Renal cortex interstitium (tissue), 11 donors: Measurements from ENCODE around the gene NCAPD2. TPM values are rescaled to one million over a fixed set of nuclear protein-coding genes. Genes with fewer than 3 reads are reported as not detected.
A peak's percentile ranks its signal among the peaks of the same experiment; 100 is the strongest.

Source experiments
- DNase-seq, 11 donors: peaks; one replicate each; pipeline ENCODE4 v3.0.0-alpha.2; 2013; ENCODE audit warnings: low read depth in 9 of 11, low spot score in 4 of 11; ENCODE audit errors: extremely low read depth in 1 of 11
- polyA plus RNA-seq, 3 donors: library from polyadenylated mRNA; unstranded; fragments of 120-200 nt; gene quantifications; one replicate each; pipeline ENCODE4 v1.2.1, GENCODE V29; 2013; ENCODE audit not compliant: insufficient read length in 3 of 3

NCAPD2 gene
- polyA plus RNA-seq, 3 donors = 63.8 to 69.8 (median 69.5) TPM

DNA sequence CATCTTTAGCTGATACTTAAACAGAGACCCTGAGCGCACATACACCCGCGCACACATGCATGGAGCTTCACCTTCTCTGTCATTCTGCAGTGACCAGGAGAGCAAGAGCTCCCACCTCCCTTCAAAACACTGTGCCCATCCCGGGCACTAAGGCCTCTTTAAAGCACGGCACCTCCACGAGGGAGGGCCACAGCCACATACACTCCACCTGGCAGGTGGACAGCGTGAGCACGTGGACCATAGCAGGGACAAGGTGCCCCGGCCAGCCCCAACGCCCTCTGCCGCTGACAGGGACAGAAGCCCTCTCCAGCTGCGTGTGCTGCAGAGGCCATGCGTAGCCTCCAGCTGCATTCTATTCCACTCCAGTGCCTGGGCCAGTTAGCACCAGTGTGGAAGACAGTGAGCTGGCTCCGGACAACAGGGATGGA lies 45.8 kb downstream of the NCAPD2 start:
- DNase-seq = no peak

DNA sequence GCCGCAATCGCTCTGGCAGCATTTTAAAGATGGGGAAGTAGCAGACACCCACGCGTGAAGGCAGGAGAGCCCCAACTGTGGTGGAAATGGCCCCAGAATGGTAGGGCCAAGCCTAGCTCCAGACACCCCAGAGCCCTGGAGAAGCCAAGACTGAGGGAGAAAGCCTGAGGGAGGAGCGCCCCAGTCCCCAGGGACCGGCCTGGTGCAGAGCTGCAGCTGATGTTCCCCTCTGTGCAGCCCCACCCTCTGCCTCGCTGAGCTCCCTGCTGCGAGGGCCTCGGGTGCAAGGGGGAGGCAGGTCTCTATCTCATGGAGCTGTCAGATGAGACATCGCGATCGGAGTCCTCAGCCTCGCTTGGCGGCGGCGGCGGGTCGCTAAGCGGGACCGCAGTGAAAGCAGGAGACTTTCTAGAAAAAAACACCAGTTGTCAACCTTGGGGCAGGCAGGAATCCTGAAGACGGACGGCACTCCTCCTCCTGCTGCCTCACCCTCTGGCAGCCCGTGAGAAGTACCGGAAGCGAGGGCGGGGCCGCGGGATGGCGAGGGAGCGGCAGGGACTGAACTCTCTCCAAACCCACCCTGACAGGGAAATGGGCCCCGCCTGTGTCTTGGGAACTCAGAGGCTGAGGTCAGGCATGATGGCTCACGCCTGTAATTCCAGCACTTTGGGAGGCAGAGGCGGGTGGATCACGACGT lies 46.4 kb downstream of the NCAPD2 start:
- peak in 8 of 11 donors; percentile 60 to 87 (median 76) for DNase-seq

DNA sequence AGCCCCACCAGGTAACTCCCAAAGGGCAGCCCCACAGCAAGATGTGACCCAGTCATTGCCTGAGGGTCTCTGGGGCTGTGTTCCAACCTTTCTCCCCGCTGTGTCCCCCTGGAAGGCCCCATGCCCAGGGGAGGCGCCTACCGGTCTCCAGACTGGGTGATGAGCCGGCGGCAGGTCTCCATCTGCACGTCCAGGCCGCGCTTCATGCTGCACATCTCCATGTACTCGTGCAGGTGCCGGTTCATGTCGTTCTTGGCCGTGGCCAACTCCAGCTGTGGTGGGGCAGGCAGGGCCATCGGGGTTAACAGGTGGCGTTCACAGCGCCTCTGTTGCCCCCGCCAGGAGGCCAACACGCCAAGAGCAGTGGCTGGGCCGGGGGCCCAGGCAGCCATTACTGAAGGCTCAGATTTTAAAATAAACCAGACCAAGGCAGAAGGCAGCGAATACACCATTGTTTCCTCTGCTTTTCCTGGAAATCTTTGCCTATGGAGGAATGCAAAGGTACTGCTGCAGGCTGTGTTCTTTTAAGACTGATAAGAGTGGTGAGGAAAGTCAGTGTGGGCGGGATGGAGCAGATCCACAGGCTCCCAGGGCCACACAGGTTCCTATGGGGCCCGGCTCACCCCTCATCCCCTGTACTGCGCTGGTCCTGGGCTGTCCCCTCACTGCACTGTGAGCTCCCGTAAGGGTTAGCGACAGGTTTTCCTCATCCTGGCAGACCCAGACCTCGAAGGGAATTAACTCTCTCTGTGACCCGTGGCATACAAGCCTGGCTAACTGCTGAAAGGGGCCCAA lies 47.7 kb downstream of the NCAPD2 start:
- DNase-seq = no peak

DNA sequence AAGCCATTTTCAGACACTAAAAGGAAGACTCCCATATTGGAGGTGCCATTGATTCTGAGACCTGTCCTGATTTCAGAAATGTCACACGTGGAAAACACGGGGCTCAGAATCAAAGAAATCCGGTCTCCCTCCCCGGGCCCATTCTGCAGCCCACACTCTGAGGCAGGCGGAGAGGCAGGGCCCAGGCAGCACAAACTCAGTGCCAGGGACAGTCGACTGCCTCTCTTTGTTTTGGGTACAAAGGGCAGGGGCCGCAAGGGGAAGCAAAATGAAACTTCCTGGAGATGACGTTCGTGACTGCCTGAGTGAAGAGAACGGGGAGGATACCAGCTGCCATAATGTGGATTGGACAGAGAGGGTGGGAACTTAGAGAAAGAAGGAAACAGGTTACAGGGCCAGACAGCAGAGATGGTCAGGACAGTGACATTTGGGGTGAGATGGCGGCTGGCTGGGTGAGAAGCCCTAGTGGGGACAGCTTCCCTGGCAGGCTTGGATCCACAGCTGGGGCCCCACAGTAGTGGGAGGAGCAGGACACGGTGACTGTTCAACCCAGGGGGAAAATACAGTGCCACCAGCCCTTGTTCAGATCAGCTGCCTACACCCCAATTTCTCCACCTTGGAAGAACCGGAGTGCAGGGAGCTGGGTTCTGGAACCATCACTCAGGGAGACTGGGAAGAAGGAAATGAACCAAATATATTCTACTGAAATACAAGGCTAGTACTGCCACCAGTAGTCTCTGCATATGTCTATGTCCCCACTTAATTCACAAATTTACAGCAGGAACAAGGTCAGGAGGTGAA lies 48.5 kb downstream of the NCAPD2 start:
- DNase-seq = no peak

DNA sequence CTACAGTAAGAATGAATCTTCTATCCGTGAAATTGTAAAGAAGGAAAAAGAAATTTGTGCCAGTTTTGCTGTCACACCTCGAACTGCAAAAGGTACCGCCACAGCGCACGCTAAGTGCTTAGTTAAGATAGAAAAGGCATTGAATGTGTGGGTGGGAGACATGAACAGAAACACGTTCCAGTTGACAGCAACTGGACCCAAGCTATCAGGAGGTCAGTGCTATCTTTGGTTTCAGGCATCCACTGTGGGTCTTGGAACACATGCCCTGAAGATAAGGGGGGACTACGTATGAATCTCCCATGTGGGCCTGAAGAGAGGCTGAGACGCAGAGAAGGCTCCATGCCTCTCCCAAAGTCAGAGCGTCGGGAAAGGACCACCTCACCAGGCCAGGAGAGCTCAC lies 52.1 kb downstream of the NCAPD2 start:
- DNase-seq = no peak

DNA sequence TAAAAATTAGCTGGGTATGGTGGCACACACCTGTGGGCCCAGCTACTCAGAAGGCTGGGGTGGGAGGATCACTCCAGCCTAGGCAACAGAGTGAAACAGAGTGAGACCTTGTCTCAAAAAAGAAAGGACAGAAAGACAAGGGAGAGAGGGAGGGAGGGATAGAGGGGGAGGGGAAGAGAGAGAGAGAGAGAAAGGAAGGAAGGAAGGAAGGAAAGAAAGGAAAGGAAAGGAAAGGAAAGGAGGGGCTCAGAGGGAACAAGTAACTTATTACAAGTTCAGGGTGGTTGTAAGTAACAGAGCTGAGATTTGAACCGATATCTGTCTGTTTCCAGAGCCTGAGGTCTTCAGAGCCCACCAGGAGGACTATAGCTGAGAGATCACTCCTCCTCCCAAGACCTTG lies 53.7 kb downstream of the NCAPD2 start:
- no peak for DNase-seq

DNA sequence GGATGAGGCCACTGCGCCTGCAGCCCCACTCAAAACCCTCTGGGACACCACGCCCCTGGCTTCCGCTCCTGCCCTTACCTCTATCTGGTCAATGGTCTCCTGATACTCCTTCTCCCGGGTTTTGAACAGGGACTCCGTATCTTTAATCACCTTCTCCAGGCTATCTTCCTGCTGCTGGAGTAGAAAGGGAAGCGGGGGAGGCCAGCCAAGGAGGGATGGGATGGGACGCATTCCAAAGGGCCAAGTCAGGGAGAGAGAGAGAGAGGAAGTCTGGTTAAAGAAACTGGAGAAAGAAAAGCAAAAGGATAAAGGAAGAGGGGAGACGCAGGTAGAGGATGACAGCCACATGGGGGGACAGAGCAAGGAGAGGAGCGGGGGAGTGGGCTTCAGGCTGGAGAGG lies 54.1 kb downstream of the NCAPD2 start:
- DNase-seq = no peak

DNA sequence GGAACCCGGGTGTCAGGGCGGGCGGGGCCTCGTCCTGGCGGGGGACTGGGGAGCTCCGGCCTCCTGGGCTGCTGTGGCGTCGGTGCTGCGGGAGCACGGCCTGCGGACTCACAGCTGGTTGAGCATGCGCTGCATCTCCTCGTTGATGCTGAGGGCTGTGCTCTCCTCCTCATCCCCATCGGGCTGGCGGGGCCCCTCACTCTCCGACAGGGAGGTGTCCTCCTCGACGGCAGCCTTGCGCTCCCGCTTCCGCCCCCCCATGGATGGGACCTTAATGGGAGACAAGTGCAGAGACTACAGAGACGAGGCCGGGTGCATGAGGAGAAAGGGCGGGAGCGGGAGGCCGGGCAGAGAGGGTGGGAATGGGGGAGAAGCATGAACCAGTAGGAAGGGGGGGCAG lies 54.7 kb downstream of the NCAPD2 start:
- DNase-seq = no peak

DNA sequence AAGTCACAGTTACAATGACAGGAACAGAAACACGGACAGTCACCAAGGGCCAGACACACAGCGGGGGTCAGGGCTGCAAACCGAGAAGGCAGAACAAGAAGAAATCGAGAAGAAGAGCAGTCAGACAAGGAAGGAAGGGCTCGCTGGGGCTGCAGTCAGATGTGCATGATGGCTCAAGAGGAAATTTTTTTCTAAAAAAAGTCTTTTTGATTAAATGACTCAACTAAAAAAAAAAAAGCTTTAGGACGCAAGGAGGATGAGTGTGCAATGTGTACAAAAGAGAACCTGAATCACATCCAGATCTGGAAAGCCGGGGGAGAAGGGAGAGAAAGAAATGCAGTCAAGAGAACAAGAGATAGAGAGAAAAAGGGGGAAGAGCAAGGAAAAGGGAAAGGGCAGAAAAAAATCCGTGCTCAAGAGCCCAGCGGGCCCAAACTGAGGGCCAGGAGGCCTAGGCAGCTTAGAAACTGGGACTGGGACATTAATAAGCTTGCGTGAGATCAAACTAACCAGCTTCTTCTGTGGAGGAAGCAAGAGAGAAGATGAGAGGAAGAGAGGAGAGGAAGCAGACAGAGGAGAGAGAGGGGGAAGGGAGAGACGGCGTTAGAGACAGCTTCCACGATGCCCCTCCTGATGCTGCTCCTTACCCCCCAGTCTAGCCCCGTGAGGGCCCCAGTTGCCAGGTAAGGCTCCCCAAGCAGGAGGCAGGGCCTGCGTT lies 55.2 kb downstream of the NCAPD2 start:
- no peak for DNase-seq

DNA sequence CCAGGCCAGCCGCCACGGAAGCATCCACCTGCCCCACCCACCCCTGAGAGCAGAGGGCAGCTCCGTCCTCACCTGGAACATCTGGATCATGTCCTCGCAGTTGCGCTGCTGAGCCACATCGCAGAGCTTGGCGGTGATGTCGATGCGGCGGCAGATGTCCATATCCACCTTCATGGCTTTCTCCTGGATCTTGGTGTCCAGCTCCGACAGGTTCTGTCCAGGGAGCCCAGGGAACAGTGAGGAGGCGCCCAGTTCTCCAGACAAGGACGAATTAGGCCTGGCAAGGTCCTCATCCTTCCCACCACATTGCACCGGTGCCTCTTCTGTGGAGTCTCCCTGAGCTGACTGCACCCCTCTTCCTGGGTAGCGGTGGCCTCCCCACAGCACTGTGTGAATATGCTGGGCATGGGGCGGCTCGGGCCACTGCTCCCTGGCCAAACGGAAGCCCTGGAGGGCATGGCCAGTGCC lies 55.8 kb downstream of the NCAPD2 start:
- DNase-seq = no peak

DNA sequence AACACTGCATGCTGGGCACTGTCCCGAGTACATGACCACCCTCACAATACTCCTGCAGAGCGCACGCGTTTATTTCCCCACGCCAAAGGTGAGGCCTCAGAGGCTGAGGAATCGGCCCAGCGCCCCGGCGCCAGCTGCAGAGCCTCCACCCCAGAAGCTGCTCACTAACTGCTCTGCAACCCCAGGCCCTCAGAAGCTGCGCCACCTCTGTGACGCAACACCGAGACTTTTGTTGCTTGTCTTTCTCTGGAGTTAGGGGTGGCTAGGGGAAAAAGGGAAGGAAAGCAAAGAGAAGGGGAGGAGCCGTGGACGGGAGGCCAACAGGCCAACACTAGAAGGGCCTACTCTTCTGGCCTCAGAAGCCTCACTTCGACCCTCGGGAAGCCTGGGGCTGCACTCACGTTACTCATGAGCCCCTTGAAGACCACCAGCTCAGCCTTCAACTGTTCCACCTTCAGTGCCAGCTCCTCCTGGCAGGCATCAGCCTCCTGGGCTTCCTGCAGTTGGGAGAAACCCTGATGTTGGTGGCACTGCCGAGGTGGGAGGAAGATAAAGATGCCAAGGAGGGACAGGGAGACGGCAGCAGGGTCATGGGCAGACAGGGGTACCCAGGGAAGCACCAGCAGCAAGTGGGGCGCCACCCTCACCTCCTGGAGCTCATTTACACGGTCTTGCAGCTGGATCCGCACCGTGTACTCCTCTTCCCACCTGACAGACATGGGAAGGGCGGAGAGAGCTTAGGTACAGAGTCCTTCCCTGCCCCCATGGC lies 56.6 kb downstream of the NCAPD2 start:
- no peak for DNase-seq

DNA sequence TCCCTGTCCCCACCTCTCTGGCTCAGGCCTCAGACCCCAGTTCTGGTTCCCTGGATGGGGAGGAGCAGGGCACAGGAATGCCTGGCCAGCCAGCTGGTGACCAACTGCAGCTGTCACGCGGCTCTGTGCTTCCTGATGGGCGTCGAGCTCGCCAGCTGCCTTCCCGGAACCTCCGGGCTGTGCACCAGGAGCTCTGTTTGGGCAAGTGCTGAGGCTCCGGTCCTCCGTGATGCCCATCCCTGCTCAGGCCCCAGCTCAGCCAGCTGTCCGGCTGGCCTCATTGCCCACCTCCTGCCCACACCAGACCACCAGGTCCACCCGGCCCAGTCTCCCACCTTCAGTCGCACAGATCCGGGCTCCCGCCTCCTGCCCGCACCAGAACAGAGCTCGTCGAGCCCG lies 57.2 kb downstream of the NCAPD2 start:
- DNase-seq = no peak

DNA sequence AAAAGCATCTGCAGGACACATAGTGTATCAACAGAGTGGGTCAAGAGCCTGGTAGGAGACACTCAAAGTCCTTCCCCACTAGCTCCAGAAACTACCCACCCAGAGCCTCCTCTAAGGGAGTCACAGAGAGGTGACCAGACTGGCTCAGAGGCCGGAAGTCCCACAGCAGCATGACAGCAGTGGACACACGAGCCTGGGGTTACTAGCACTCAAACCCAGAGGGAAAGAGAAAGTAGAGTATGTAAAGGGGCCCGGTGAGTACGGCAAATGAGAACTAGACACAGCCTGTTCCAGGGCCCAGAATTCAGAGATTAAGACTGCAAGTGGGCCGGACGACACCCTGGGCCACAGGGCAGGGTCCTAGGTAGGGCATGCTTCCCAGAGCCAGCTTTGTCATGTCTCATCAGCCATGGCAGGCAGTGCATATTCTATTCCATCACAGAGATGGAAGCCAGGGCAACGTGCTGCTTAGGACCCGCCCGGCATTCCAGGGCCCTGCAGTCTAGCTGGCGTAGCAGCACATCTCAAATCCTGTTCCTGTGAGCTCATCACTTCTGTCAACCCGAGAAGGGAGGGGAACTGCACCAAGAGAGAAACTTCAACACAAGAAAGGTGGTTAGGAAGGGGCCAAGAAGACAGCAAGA lies 57.7 kb downstream of the NCAPD2 start:
- no peak for DNase-seq

DNA sequence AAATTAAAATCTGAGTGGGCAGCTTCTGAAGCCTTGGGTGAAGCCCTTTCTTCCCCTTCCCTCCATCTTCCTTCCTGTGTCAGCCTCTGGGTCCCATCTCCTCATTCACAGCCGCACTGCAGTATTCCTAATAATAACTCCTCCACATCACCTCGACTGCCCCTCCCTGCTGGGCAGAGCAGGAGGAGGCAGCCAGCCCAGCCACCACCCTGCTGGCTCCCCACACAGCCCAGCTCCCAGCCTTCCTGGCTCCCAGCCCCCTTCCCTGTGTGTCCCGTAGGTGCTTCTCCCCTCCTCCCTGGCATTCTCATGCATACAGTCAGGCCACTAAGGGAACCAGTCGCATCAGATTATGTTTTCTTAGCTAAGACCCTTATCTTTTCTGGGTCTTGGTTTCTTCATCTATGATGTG lies 58.2 kb downstream of the NCAPD2 start:
- no peak for DNase-seq

DNA sequence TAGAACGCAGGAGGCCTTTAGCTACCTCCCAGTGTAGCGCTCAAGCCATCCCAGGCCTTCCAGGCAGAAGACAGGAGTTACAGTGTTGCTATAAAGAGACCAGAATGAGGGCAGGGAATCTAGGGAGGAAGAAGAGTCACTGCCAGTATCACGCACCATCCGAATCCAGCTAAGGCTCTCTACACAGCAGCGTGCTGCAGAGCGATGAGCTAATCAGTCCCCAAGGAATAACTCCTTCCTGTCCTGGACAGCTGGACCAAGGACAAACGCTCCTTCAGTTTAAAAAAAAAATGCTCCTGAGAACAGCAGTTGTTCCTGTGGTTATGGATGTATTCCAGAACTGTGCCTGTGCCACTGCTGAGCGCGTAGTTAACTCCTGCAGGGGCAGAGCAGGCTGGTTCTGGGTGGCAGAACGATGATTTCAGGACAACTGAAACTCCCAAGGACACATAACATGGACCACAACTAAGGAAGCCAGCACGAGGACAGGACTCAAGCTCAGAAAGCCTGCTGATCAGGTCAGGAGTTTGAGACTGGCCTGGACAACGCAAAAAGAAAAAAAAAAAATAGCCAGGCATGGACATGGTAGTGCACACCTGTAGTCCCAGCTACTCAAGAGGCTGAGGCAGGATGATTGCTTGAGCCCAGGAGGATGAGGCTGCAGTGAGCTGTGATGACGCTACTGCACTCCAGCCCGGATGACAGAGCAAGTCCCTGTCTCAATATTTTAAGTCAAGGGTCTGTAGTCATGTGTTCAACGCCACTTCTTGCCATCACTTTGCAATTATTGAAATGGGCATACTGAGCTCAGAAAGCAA lies 59.4 kb downstream of the NCAPD2 start:
- no peak for DNase-seq

DNA sequence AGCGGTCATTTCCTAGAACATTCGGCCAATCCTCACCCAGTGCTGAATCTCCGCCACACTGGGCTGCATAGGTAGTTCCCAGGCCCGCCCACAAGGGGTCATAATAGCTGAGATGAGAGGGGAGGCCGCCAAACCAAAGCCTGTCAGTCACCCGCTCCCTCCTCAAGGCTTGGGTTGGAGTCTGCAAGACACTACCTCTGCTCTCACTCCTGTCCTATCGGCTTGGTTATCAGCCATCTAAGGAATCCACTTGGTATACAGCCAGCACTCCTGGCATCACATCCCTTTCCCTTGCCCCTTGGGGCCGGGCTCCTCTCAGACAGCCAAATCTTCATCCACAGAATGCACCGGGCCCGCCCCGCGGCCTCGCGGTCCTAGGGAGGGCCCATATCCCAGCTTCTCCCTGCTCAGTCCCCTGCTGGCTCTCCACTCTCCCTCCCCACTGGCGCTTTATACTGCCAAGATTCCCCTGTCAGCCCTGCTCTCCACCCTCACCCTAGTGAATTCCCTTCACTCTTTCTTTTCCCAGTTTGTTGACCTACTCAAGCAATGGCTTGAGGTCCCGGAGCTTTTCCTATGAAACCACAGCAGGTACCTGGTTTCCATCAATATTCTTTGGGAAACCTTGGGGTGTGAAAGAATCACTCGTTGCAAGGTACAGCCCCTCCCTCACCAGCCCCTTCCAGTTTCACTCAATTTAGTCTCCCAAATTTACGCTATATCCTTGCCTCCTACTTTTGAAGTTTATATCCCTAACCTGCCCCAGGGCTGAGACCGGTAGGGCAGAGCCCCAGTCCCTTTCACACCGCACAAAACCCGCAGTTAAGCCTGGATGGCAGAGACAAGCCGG lies 60.5 kb downstream of the NCAPD2 start:
- DNase-seq = no peak
